Measurements from ENCODE around the gene DNAJA2.

Gene DNAJA2

DNA sequence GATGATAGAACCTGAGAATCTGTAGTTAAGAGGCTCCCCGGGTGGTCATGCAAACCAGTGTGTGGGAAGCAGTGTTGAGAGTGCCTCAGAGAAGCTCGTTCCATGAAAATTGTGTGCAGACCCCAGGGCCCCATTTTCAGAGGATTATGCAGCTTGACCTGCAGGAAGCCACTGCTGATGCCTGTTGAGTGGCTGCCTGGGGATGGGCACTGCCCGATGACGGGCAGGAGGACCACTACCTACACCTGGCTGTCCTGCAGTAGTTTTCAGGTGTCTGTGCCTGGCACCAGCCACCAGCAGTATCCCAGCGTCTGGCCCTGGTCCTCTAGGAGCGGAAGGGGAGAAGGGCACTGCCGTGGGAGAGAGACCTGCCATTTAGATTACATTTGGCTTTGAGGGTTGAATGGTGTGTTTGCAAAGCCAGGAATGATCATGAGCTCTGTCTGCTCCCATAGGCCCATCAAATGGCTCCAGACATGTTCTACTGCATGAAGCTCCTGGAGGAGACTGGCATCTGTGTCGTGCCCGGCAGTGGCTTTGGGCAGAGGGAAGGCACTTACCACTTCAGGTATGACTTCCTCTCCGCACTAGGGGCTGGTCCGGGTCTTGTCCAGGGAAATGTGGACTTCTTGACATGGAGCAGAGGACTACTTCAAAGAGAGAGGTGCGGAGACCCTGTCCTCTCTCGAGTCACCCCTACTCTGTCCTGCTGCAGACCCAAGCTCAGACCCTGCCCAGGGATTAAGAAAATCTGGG is 46.8 kb downstream of the DNAJA2 start:
- no peak for ATAC-seq

DNA sequence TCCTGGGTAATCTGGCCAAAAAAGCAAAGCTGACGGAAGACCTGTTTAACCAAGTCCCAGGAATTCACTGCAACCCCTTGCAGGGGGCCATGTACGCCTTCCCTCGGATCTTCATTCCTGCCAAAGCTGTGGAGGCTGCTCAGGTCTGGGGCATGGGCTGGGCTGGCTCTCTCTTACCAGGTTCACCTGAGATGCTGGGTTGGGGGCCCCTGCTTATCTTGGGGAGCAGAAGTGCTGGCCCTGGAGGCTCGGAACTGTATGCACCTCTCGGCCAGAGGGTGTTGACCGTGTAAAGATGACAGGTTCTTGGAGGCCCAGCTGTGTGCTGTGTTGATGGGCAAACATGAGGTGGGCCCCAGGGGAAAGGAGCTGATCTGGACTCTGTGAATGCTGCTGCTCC is 49.1 kb downstream of the DNAJA2 start:
- no peak for ATAC-seq

DNA sequence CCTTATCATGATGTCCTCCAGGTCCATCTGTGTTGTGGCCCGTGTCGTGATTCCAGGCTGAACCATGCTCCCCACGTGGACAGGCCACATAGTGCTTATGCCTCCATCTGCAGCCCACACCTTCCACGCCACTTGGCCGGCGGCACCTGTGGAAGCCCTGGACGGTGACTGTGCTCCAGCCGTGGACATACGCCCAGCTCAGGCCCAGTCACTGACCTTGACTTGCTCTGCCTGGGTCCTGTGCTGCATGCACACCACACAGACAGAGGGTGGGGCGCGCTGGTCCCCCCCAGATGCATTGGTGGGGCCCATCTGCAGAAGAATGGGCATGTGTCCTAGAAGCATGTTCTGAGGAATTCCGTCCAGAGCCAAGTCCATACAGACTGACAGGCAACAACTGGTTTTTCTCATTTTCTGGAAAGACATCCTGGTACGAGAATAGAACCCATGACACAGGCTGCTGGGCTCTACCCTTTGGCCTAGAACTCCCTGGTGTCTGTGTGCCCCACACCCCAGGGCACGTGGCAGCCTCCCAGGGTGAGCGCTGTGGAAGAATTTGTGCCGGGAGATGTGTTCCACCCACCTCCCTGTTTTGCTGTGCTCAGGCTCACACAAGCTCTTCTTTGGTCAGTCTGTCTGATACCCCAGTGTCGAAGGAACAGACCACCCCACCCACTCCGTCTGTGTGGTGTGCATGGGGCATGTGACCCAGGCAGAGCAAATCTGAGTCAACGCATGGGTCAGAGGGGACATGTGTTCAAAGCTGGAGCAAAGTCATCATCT is 49.8 kb downstream of the DNAJA2 start:
- no peak for ATAC-seq

DNA sequence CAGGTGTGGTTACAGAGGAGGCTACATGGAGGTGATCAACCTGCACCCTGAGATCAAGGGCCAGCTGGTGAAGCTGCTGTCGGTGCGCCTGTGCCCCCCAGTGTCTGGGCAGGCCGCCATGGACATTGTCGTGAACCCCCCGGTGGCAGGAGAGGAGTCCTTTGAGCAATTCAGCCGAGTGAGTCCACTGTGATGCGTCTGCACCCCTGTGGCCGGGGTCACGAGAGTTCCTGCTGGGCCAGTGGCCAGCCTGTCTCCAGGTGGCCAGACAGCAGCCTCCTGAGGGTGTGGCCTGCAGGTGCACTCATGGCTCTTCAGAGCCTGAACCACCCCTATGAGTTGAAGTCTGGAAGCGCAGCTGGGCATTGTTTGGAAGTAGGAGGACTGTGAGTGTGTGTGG is 51.2 kb downstream of the DNAJA2 start:
- ATAC-seq = no peak

DNA sequence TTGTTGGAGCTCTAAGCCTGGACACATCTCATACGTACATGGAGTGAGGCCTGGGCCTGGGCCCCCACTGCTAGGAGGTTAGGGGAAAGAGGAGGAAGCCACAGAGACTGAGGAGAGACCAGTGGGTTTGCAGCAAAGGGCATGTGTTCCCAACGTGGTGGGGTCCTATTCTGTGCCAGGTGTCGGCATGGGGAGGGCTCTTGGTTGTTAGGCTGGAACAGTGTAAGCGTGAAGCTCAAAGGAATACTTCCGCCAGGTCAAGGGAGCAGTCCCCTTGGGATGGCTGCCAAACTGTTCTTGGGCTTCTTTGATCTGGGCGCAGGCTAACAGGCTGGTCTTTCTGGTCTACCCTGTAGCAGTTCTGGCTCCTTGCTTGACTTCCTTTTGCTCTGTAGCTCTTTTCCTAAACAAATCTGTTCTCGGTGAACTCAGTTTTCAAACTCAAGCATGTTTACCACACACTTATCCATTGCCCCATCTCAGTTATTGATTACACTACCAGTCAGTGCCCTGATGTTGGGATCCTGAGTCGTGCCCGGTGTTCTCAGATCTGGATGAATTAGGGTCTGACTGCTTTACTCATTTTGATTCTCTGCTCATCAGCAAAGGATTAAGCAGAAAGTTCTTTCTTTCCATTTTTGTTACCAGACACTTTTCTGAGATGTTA is 52.9 kb downstream of the DNAJA2 start:
- no peak for ATAC-seq

DNA sequence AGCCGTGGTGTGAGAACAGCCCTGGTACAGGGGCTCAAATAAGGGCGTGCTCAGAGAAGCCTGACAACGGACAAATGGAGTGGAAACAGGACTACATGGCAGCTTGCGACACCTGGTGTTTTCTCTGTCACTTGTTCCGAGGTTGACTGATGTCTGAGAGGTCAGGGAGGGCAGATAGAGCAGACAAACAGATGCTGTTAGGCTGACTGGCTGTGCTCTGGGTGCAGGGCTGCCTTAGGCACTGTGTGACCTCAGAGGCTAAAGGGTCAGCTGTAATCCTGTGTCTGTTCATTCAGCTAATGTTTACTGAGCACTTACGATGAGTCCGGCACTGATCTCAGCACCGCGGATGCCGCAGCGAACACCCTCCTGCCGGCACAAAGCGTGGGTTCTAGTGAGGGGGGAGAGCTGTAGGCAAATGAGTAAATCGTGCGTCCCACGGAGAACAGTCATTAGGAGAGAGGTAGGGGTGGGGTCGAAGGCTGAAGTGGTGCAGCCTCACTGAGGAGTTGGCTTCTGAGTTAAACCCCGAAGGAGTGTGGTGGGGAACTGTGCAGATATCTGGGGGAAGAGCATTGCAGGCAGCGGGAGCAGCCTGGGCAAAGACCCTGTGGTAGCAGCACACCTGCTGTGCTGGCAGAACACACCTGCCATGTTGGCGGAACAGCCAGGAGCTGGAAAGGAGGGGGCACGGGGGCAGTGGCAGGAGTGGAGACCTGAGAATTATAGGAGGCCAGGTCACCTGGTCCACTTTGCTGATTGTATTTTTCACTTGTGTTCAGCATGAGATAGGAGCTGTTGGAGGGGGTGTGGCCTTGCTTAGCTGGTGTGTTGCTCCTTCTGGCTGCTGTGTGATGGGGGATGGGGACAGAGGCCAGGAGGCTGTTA is 54.3 kb downstream of the DNAJA2 start:
- peak; percentile 30 to 57 for ATAC-seq

DNA sequence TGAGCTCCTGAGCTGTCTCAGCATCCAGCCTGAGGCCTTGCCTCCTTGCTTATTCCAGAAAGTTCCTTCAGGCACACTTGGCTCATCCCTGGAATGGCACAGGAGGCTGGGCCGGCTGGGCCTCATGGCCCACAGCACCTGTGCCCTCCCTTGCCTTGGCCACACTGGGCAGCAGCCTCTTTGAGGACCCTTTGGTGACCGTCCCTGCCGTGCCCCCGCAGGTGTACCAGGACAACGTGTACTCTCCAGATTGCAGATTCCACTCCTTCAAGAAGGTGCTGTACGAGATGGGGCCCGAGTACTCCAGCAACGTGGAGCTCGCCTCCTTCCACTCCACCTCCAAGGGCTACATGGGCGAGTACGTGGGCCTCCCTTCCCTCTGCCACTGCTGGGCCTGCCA is 55.1 kb downstream of the DNAJA2 start:
- no peak for ATAC-seq

DNA sequence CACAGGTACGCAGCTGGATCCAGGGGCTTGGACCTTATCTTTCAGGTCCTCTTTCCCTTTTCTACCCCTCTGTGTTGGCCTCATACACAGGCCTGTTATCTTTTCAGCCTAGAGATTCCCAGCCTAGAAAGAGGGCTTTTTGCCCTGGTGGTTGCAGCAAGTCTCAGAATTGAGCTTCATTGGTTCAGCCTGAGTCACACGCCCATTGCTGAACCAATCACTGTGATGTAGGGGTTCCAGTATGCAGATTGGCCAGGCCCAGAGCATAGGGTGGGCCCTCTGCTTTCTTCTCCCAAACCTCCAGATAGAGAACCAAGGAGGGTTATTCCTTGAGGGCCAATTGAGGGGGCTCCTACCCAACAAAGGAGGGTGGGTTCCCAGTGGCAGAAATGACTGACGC is 56.5 kb downstream of the DNAJA2 start:
- no peak for ATAC-seq

DNA sequence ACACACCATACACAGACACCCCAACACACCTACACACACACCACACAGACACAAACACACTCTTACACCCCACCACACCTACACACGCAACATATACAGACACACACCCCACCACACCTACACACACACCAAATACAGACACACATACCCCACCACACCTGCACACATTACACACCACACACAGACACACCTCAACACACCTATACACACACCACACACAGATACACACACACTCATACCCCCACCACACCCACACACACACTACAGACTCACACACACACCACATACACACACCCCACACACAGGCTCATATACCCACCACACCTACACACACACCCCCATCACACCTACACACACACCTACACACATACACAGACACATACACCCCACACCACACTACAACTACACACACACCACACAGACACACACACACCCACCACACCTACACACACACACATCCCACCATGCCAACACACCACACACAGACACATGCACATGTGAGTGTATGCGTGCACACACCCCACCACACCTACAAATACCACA is 57.9 kb downstream of the DNAJA2 start:
- no peak for ATAC-seq

DNA sequence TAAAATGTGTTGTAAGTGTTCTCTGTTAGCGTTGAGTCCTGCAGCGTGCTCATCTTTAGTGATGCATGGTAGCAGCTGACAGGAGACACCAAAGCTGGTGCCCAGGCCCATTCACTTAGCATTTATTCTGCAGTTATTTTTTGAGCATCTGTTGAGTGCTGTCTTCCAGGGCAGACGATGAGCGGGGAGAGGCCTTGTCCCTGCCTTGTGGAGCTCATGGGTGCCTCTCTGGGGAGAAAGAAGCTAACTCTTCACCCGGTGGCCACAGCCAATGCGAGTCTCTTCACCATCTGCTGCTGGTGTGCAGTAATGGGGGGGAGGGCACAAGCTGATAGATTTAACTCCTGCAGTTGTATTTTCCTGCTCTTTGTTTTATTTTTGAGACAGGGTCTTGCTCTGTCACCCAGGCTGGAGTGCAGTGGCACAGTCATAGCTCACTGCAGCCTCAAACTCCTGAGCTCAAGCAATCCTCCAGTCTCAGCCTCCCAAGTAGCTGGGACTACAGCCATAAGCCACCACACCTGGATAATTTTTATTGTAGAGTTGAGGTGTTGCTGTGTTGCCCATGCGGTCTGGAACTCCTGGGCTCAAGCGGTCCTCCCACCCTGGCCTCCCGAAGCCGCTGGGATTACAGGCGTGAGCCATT is 58.8 kb downstream of the DNAJA2 start:
- ATAC-seq = no peak

DNA sequence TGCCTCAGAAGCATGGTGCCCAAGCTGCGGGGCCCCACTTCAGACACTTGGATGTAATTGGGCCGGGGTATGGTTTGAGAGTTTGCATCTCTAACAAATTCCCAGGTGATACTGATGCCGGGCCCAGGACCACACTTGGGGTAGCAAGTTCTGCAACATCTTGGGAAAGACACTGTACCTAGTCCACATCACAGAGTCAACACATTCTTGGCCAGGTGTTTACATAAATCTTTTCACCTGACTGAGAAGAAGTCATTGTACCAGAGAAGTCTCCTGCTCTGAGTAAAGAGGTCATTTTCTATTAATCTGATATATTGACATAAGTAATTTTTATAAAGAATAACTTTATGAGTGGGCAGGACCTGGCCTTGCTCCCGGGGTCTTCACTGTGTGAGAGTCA is 61.8 kb downstream of the DNAJA2 start:
- no peak for ATAC-seq

DNA sequence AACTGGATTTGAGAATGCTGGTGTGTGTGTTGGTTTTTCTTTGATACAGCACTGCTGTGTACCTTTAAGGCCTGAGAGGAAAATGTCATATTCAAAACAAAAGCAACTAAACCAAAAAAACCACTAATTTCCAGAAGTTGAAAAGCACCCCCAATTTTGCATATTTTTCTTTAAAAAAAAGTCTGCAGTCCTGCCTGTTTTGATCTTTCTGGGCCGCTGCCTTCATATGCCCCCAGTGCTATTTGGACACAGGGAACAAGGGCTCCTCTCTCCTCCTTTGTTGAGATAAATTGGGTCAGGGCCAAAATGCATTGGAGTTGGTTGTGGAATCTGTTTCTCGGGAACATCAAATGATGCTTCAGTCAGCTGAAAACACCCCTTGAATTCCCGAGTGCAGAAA is 62.4 kb downstream of the DNAJA2 start:
- no peak for ATAC-seq

DNA sequence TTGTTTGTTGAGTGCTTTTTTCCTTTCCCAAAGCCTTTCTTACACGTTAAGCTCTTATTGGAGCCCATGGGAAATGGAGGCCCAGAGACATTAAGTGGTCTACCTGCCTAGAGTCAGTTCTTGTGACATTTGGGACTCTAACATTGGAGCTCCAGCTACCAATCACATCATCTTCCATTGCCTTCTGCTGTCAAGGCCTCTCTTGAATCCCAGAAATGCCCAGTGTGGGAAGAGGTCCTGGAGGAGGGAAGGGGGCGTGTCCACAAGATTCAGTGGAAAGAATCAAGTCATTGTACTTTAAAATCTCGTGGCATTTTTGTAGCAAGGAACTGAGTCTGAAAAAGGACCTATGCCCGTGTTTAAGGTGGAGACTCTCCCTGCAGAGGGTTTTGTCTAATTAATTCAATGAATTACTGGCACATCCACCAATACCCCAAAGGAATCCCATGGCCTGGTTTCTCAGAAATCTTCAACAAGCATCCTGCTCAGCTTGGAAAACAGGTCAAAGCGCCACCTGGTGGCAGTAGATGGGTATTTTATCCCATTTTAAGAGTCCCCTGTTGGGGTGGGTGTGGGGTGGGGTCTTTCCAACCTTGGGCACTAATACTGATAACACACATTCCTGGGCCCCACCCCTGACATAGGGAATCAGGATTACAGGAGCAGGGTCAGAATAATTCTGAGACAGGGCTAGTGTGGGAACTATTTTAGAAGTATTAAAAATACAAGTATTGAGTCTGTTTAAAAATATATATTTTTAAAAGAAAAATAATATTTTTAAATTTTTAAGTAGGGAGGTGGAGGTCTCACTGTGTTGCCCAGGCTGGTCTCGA is 64.7 kb downstream of the DNAJA2 start:
- peak; percentile 51 to 55 for ATAC-seq

DNA sequence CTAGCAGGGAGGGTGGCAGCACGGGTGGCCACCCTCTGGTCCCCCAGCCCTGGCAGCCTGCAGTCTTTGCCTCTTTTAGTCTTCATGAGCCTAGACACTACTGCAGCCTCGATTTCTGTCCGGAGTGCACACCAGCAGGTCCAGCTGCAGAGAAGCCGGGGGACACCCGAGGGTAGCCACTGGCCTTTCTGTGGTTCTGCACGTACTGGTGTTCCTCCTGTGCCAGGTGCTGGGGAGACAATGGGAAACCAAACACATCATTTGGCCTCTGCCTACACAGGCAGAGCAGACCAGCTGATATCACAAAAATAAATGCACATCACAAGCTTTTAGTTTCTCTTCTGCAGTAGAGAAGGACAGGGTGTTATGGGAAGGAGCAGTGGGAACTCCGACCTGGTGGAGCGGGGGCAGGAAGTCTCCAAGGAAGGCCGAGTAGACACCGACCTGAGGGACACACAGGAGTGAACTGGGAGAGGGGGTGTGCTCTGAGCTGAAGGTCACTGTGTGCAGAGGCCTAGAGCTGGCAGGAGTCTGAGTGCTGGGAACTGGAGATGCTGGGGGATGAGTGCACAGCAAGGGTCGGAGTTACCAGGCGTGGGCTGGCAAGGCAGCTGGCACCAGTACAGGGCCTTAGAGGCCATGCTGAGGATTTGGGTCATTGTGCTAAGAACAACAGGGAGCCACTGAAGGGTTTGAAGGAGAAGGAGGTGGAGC is 66.3 kb downstream of the DNAJA2 start:
- ATAC-seq = no peak

DNA sequence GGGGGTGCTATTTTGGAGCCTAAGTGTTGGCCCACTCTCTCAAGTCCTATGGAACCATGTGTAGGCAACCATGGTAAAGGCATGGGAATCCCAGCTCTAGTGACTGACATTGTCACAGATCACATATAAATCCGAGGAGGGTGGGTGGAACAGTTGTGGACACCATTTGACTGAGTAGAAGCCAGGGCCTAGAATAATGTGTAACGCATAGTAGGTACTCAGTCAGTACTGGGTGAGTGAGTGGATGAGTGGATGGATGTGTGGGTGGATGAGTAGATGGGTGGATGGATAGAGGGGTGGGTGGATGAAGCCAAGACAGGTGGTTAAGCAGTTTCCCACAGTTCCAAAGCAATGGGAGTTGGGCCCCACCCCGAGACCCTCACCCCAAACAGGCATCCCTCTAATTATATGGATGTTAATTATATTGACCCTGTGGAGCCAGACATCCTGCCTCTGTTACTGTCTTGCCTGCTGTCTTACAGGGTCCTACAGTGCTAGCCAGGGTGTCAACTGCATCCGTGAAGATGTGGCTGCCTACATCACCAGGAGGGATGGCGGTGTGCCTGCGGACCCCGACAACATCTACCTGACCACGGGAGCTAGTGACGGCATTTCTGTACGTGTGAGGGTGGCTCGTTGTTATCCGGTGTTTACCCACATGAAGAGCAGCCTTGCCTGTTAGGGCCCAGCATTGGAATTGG is 67.0 kb downstream of the DNAJA2 start:
- no peak for ATAC-seq
